Stromal cell of bone marrow (primary cell): ENCODE data around the gene C19orf33.

Experiments
- DNase-seq: peaks from one replicate; pipeline ENCODE4 v3.0.0-alpha.2; 2012; ENCODE audit warnings: low read depth

C19orf33 gene

GRCh38 chr19:38280030-38280921, 23.8 kb upstream of the C19orf33 start:
- no peak for DNase-seq

DNA sequence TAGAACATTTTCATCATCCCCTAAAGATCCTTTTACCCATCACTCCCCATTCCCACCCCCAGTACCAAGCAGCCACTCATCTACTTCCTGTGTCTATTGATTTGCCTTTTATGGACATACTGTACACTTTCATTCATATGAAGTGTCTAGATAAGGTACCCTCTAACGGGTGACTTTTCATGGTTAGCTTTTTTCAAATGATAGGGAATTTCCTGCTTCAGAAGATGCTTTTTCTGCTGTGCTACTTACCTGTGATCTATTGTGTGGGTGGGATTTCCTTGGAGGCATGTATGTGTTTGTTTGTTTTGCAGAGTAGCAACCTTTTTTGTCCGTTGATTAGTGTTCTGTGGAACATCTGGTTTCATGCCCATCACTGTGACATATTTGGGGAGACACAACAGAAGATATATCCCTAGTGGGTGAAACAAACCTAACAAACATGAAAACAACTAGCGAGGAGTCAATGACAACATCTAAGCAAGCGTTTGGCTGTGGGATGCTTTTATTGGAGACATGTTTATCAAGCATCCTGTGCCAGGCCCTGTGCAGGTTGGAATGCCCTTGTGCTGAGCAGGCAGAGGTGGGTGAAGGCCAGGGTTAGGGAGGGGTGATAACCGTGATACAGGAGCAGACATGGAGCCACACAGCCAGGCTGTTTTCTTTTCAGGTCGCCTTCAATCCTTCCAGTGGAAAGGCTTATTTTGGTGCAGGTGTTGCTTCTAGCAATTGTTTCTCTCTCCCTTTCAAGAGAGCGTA, 22.1 kb upstream of the C19orf33 start:
- no peak for DNase-seq

- no peak for DNase-seq
Observed at GRCh38 chr19:38283271-38283670, 20.8 kb upstream of the C19orf33 start.

GRCh38 chr19:38284422-38284821, 19.6 kb upstream of the C19orf33 start:
- DNase-seq = no peak

- DNase-seq = no peak
Observed at GRCh38 chr19:38285567-38285966, 18.5 kb upstream of the C19orf33 start.

GRCh38 chr19:38287604-38288003, 16.4 kb upstream of the C19orf33 start:
- no peak for DNase-seq

GRCh38 chr19:38288123-38288855, 15.8 kb upstream of the C19orf33 start:
- DNase-seq = no peak

- no peak for DNase-seq
Observed at GRCh38 chr19:38289955-38290354, 14.1 kb upstream of the C19orf33 start.

DNA sequence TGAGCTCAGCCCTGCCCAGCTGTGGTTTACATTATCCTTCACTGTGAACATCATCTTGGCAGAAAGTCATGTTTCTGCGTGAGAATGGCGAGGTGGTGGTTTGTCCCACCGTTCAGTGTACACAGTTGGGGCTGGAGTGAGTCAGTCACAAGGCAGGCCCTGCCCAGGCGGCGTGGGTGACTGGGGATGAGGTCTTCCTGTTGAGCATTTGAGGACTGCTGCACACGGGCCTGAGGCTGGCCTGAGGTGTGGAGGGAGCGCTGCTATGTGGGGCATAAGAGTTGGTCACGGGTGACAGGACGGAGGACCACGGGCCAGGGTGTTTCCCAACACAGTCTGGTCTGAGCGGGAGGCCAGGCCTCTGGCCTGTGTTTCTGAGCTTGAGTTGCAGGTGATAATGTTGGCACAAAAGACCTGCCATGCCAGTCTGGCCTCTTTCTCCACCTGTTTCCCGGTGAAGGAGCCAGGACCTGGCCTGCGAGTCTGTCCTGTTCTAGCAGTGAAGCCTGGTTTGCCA, 13.4 kb upstream of the C19orf33 start:
- no peak for DNase-seq

- DNase-seq = no peak
Observed at GRCh38 chr19:38291855-38292254, 12.2 kb upstream of the C19orf33 start.

- no peak for DNase-seq
Observed at GRCh38 chr19:38293281-38293680, 10.8 kb upstream of the C19orf33 start.

DNA sequence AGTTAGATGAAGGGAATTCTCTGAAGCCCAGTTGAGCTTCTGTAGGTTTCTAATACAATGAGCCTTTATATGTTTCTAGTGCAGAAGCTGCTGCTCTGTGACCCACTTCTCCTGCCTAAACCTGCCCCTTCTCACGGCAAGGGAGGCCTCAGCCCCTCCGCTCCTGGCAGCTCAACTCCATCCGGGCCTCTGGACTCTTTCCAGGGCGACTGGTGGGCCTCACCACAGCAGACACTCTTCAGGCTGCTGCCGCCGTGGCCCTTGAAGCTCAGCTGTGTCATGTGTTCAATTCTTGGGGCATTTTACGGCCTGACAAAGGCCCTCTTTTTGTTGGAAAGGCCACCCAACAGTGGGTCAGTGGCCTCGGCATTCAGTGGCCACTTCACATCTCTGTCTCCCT, 10.0 kb upstream of the C19orf33 start:
- DNase-seq = no peak

DNA sequence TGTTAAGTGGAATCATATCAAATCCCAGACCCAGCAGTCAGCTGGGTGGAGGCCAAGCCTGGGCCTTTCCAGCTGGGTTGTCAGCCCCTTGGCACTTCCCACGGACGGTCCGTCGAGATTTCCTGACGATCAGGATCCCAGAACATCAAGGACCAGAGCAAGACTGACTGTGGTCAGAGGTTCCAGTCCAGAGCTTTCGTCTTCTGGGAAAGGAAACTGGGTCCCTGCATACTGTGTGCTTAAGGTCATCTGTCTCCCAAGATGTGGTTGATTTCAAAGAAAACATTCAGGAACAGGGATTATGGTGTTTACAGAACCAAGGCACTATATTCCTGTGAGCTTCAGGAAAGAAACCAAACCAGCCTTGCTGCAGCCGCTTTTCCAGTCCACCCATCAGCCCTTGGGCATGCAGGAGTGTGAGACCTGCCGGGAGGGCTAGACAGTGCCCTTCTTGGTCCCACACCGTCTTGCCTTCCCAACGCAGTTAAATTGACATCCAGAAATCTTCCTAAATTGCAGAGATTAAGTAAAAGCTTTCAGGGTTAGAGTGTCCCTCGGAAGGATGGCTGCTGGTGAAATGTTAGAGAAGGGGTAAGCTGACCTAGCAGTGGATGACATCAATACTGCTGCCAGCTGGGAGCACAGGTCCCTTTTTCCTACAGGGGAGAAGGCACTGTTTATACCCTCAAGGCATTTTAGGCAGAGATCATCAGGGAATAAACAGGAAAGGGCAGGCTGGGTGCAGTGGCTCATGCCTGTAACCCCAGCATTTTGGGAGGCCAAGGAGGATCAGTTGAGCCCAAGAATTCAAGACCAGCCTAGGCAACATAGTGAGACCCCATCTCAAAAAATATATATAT, 5.0 kb upstream of the C19orf33 start:
- DNase-seq = no peak

- no peak for DNase-seq
Observed at GRCh38 chr19:38304352-38304865, 358 bp downstream of the C19orf33 start.

GRCh38 chr19:38304866-38305429, 897 bp downstream of the C19orf33 start:
- no peak for DNase-seq

DNA sequence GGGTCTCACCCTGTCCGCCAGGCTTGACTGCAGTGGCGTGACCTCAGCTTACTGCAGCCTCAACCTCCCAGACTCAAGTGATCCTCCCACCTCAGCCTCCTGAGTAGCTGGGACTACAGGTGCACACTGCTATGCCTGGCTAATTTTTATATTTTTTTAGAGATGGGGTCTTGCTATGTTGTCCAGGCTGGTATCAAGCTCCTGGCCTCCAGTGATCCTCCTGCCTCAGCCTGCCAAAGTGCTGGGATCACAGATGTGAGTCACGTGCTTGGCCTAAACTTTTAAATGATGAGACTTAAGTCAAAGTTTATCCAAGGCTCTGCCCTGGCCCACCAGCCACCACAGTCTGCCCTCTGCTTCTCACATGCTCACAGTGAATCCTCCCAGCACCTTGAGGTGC, 2.2 kb downstream of the C19orf33 start:
- DNase-seq = no peak

- no peak for DNase-seq
Observed at GRCh38 chr19:38307076-38307475, 3.0 kb downstream of the C19orf33 start.

GRCh38 chr19:38307597-38307996, 3.5 kb downstream of the C19orf33 start:
- DNase-seq = no peak

DNA sequence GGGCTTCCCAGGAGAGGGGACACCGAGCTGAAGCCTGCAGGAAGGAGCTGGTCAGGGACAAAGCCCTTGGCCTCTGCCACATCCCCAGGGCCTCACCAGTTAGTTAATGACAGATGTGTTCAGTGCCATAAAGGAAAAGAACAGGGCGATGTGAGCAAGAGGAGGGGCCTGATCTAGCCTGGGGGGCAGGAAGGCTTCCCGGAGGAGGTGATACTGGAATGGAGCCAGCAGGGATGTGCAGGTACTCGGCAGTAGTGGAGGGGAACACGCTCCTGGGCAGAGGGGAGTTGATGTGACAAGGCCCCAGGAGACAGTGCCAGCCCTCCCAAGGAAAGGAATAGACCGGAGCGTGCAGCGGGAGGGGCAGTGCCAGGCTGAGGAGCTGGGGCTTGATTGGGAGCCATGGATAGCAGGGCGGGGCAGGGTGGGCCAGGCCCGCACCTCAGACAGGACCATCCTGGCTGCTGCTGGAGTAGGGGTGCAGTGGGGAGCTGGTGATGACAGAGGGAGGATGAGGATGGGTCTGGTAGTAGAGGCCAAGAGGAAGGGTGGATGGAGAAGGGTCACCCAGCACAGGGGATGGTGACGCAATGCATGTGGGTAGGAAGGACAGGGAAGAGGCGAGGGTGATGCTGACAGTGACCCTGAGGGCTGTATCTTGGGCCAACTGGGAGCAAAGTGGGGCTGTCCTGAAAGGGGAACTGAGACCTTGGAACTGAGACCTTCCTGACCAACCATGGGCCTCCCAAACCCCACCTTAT, 4.1 kb downstream of the C19orf33 start:
- no peak for DNase-seq
